Measurements from ENCODE around the gene LRRC28. TPM values are rescaled to one million over a fixed set of nuclear protein-coding genes. Genes with fewer than 3 reads are reported as not detected.

LRRC28 gene
- total and polyA plus RNA-seq, 2 donors (not counting 1 experiment from before 2014, with no cell fraction given), result 13.3 to 31.8 TPM

GRCh38 chr15:99347574-99347973, 96.3 kb downstream of the LRRC28 start:
- CTCF ChIA-PET, result interaction anchor here (2.3 kb wide), 1 partner anchor 356 kb away, joined by 11 read pairs; no protein-coding TSS in a partner anchor

GRCh38 chr15:99348412-99348811, 97.1 kb downstream of the LRRC28 start:
- Mint-ChIP-seq H3K4me1 (peaks cover 29% of the 10 kb centered on the region), H3K27ac (no peak overlapping the region), H3K27me3 (no peaks in the 10 kb centered on the region), H3K9me3 (ENCODE audit: insufficient read depth) (no peaks in the 10 kb centered on the region), H3K4me3 (no peak overlapping the region)
- ATAC-seq (ENCODE audit: low read depth), result no peak
- no peak overlapping the region for H3K27ac ChIP-seq (ENCODE audit: low read length in 2 of 2)
- H3K4me2 ChIP-seq (replicated peaks; ENCODE audit: low read depth, low read length, poor library complexity, severe bottlenecking), result no peak overlapping the region
- intact Hi-C loops (cut with micrococcal nuclease), result loop anchor here (10.0 kb wide), 1 partner anchor 56 kb away; no protein-coding TSS in a partner anchor
- H3K27me3 ChIP-seq (replicated peaks in 1 of 4; ENCODE audit: control extremely low read depth in 1 of 4, control insufficient read depth in 3 of 4, insufficient read depth in 4 of 4, low read length in 3 of 4), result no peaks in the 10 kb centered on the region
- no peaks in the 10 kb centered on the region for H4K20me1 ChIP-seq (ENCODE audit: control insufficient read depth, insufficient read depth, low read length, poor library complexity, severe bottlenecking)
- H3K36me3 ChIP-seq (replicated peaks in 1 of 2; ENCODE audit: control extremely low read depth in 1 of 2, control insufficient read depth in 1 of 2, extremely low read depth in 1 of 2, insufficient read depth in 2 of 2, low read length in 1 of 2), result no peaks in the 10 kb centered on the region
- no peak for DNase-seq
- ChIA-PET POLR2A (no interaction called here), CTCF (interaction anchor here (0.8 kb wide), 1 partner anchor 356 kb away, joined by 4 read pairs; no protein-coding TSS in a partner anchor)
- H3K79me2 ChIP-seq (ENCODE audit: control insufficient read depth, insufficient read depth, low read length), result no peaks in the 10 kb centered on the region
- no peak overlapping the region for H3K9ac ChIP-seq (ENCODE audit: low read length)
- peaks cover 20 to 25% of the 10 kb centered on the region in 2 donors for H3K4me1 ChIP-seq (ENCODE audit: control insufficient read depth in 2 of 2, insufficient read depth in 2 of 2, low read length in 2 of 2)
- no peak overlapping the region for H2AFZ ChIP-seq (ENCODE audit: insufficient read depth, low read depth, low read length, poor library complexity, severe bottlenecking)
- WGBS (ENCODE audit: insufficient coverage), result 70% methylated on average over 2 of the region's 3 CpGs
- peaks cover 0 to 4% (median 1%) of the 10 kb centered on the region in 3 donors for H3K9me3 ChIP-seq (ENCODE audit: control extremely low read depth in 1 of 3, control insufficient read depth in 2 of 3, insufficient read depth in 1 of 3, low read length in 2 of 3)
- H3K4me3 ChIP-seq (ENCODE audit: control extremely low read depth in 1 of 5, extremely low read depth in 1 of 5, insufficient read depth in 1 of 5, low read depth in 2 of 5, low read length in 4 of 5), result no peak overlapping the region
- TF ChIP-seq EZH2 (IDR thresholded peaks at IDR 0.05; ENCODE audit: borderline replicate concordance, insufficient read depth, low read depth, low read length, poor library complexity, severe bottlenecking), result no peak
- no peak for TF ChIP-seq CTCF (IDR thresholded peaks at IDR 0.05)

More at GRCh38 chr15:99347574-99347973, 96.3 kb downstream of the LRRC28 start:
- Histone ChIP-seq H3K36me3 (replicated peaks in 1 of 2; ENCODE audit: control extremely low read depth in 1 of 2, control insufficient read depth in 1 of 2, extremely low read depth in 1 of 2, insufficient read depth in 2 of 2, low read length in 1 of 2) (no peaks in the 10 kb centered on the region), H3K4me1 (ENCODE audit: control insufficient read depth in 2 of 2, insufficient read depth in 2 of 2, low read length in 2 of 2) (peaks cover 20 to 25% of the 10 kb centered on the region in 2 donors), H3K9ac (ENCODE audit: low read length) (no peak overlapping the region), H3K4me2 (replicated peaks; ENCODE audit: low read depth, low read length, poor library complexity, severe bottlenecking) (no peak overlapping the region), H4K20me1 (ENCODE audit: control insufficient read depth, insufficient read depth, low read length, poor library complexity, severe bottlenecking) (no peaks in the 10 kb centered on the region), H3K4me3 (ENCODE audit: control extremely low read depth in 1 of 5, extremely low read depth in 1 of 5, insufficient read depth in 1 of 5, low read depth in 2 of 5, low read length in 4 of 5) (no peak overlapping the region), H3K27ac (ENCODE audit: low read length in 2 of 2) (no peak overlapping the region), H3K79me2 (ENCODE audit: control insufficient read depth, insufficient read depth, low read length) (no peaks in the 10 kb centered on the region), H3K27me3 (replicated peaks in 1 of 4; ENCODE audit: control extremely low read depth in 1 of 4, control insufficient read depth in 3 of 4, insufficient read depth in 4 of 4, low read length in 3 of 4) (no peaks in the 10 kb centered on the region), H3K9me3 (ENCODE audit: control extremely low read depth in 1 of 3, control insufficient read depth in 2 of 3, insufficient read depth in 1 of 3, low read length in 2 of 3) (peaks cover 0 to 4% (median 1%) of the 10 kb centered on the region in 3 donors), H2AFZ (ENCODE audit: insufficient read depth, low read depth, low read length, poor library complexity, severe bottlenecking) (no peak overlapping the region)
- TF ChIP-seq CTCF (IDR thresholded peaks at IDR 0.05) (no peak), EZH2 (IDR thresholded peaks at IDR 0.05; ENCODE audit: borderline replicate concordance, insufficient read depth, low read depth, low read length, poor library complexity, severe bottlenecking) (no peak)
- Mint-ChIP-seq H3K9me3 (ENCODE audit: insufficient read depth) (no peaks in the 10 kb centered on the region), H3K4me1 (peaks cover 29% of the 10 kb centered on the region), H3K27me3 (no peaks in the 10 kb centered on the region), H3K4me3 (no peak overlapping the region), H3K27ac (no peak overlapping the region)
- intact Hi-C loops (cut with micrococcal nuclease), result loop anchor here (10.0 kb wide), 1 partner anchor 57 kb away; no protein-coding TSS in a partner anchor
- WGBS (ENCODE audit: insufficient coverage), result no CpG with 5 or more reads among the region's 1 CpG
- DNase-seq, result no peak
- POLR2A ChIA-PET, result no interaction called here
- no peak for ATAC-seq (ENCODE audit: low read depth)
